HG03457 (cell line): Measurements from ENCODE around the gene MXRA7.
"Not testable (repeated sequence)": the region's sequence is repeated elsewhere in the genome, so short reads cannot be mapped to it uniquely, and the experiment has no call there.

ENCODE experiments used
- ATAC-seq: cut with Tn5 transposase; IDR thresholded peaks from one replicate; pipeline ENCODE4 v1.9.1; 2021; ENCODE audit warnings: moderate number of reproducible peaks; ENCODE audit not compliant: unreplicated experiment

The MXRA7 gene

GRCh38 chr17:76735586-76736348 lies 25.0 kb upstream of the MXRA7 start:
- ATAC-seq: no peak

DNA sequence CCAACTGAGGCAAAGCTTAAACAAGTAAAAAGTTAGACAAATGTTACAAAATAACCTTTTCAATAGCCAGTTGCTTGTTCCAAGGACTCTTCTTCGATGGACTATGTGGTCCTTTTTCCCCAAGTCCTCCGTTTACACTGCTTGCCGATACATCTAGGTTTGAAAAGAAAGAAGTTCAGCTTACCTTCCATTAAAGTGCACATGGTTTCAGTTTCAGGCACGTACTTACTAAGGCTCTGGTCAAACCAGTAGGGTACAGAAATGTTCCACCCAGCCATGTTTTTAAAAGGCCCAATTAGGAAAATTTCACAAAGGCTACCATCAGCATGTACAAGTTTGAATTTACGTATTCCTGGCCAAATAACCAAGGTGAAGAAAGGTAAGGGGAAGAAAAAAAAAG lies 24.2 kb upstream of the MXRA7 start:
- no peak for ATAC-seq

GRCh38 chr17:76734080-76734840 lies 23.5 kb upstream of the MXRA7 start:
- ATAC-seq: no peak

DNA sequence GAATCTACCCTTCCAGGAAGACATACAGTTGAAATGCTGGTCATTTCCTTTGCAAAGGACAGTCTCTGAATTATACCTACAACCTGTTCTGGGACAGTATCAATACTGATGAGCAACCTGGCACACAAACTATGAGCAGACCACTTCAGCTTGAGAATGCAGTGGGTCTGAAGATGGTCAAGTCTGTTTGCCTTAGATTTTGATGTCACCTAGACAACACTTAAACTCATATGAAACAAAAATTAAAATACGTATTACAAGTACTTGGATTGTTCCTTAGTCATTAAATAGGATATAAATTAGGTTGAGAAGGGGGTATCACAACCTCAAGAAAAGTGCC lies 22.8 kb upstream of the MXRA7 start:
- ATAC-seq: no peak

DNA sequence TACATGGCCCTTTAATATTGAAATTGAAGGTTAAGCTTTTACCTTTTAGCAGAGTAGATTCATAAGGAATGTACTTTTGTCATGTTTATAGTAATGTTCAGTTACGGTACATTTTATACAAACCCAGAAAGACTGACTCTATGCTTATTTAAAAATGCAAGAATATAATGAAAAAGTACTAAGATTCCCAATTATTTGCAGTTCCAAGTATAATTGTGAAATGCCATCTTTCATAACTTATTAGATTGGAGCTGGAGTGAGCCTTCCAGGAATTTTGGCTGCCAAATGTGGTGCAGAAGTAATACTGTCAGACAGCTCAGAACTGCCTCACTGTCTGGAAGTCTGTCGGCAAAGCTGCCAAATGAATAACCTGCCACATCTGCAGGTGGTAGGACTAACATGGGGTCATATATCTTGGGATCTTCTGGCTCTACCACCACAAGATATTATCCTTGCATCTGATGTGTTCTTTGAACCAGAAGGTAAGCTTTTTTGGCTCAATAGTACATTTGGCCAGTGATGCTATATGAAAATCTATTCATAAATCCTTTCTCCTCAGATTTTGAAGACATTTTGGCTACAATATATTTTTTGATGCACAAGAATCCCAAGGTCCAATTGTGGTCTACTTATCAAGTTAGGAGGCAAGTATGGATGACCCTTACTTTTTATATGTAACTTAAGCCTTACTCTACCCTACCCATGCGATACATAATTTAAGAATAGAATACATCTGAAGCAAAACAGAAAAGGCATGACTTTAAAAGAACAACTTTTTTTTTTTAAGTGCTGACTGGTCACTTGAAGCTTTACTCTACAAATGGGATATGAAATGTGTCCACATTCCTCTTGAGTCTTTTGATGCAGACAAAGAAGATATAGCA lies 22.2 kb upstream of the MXRA7 start:
- ATAC-seq: no peak

DNA sequence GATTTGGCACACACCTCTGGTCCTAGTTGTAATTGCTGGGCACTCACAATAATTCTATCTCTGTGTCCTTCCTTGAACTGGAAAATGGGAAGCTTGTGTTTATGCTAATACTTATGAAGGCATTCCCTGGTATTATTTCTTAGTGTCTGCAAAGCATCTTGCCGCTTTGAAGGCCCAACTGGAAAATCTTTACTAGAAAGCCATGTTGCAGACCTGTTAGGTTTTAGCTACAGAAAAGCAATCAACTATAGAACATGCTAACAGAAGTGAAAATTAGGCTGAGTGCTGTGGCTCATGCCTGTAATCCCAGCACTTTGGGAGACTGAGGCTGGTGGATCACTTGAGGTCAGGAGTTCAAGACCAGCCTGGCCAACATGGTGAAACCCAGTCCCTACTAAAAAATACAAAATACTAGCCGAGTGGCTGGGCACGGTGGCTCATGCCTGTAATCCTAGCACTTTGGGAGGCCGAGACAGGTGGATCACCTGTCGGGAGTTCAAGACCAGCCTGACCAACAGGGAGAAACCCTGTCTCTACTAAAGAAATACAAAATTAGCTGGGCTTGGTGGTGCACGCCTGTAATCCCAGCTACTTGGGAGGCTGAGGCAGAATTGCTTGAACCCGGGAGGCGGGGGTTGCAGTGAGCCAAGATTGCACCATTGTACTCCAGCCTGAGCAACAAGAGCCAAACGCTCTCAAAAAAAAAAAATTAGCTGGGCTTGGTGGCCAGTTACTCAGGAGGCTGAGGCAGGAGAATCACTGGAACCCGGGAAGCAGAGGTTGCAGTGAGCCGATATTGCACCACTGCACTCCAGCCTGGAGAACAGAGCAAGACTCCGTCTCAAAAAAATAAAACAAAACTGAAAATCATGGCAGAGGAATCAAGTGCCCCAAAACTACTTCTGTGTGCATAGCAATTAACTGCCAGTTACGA lies 21.3 kb upstream of the MXRA7 start:
- ATAC-seq: not testable (repeated sequence)

DNA sequence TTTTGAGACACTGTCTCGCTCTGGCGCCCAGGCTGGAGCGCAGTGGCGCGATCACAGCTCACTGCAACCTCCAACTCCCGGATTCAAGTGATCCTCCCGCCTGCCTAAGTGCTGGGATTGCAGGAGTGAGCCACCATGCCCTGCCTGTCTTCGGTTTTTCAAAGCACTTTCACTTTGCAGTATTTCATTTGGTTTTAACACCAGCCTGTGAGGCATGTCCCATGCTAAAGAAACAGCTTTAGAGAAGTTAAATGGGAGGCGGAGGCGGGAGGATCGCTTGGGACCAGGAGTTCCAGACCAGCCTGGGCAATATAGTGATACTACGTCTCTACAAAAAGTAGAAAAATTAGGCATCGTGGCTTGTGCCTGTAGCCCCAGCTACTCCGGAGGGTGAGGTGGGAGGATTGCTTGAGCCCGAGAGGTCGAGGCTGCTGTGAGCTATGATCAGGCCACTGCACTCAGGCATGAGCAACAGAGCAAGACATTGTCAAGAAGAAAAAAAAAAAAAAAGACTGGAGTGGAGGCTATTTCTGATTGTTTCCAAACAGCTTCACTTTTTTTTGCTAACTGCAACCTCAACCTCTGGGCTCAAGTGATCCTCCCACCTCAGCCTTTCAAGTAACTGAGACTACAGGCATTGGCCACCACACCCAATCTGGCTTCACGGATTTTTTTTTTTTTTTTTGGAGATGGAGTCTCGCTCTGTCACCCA lies 17.1 kb upstream of the MXRA7 start:
- no peak for ATAC-seq

- ATAC-seq: peak; percentile 39
Observed at GRCh38 chr17:76726776-76727718, 16.3 kb upstream of the MXRA7 start, which contains the start of gene METTL23. METTL23 (plus strand) TSS chr17:76726839; CDS start chr17:76729711, 2,872 bp downstream.

DNA sequence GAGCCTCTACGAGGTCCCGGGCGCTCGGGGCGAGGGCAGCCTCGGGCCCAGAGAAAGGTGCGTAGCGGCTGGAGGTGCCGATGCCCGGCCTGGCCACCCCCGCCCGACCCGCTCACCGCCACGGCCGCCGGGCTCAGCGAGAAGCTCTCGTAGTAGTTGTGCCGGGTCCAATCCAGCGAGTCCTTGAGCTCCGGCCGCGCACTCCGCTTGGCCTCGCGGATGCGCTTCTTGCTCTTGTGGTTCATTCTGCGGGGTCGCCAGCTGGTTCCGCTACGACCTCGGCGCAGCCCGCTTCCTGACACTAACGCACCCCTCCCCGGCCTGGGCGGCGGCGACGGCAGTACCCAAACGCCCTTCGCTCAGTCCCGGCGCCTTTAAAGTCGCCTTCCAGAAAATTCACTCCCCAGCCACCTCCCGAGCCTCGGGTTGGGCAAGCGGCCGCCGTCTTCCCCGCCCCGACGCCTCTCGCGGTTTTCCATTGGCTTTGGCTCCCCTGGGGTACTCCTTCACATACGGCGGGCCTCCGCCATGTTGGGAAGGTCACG lies 15.5 kb upstream of the MXRA7 start, which contains the start of gene JMJD6:
TSS of gene JMJD6 (minus strand) at position 376 of the 545 bp plus-strand sequence. CDS start at position 245, 131 bp downstream.
- peak; percentile 49 for ATAC-seq

DNA sequence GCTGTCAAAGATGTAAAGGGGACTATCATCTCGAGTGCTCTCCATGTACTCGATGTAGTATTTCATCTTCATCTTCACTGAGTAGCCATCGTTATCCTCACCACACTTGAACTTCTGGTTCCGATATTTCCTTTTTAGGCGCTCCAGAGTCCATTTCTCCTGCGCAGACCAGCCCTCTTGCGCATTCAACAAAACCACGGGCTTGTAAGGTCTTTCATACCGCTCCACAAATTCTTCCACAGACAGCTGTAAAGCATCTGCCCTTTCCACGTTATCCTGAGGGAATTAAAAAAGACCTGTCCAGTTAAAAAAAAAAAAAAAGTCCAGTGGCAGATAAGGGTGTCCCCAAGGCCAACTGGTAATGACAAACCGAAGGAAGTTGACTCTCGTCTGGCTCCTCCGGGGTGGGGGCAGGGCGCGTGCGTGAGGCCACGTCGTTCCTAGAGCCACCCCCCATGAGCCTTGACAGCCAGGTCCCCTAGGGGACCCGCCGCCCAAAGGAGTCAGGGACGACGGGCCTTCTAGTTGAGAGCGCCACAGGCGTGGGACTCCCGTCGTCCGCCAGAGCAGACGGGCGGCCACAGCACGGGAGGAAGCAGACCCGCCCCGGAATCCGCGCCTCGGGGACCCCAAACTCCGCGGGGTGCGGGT lies 14.9 kb upstream of the MXRA7 start:
- ATAC-seq: peak; percentile 5

DNA sequence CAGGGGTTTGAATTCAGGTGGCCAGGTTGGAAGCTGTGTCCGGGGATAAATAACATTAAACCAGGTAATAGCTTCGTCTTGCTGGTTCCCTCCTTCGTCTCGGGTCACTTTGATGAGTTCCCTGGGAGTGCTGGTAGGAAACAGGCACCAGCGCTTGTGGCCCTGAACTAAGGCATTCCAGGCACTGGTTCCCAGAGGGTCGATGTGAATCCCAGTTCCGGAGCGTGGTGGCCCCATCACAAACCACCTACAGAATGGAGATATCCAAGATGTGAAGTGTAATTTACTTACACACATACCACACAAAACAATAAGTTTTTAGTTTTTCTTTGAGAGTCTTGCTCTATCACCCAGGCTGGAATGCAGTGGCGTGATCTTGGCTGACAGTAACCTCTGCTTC lies 13.0 kb upstream of the MXRA7 start:
- ATAC-seq: no peak

DNA sequence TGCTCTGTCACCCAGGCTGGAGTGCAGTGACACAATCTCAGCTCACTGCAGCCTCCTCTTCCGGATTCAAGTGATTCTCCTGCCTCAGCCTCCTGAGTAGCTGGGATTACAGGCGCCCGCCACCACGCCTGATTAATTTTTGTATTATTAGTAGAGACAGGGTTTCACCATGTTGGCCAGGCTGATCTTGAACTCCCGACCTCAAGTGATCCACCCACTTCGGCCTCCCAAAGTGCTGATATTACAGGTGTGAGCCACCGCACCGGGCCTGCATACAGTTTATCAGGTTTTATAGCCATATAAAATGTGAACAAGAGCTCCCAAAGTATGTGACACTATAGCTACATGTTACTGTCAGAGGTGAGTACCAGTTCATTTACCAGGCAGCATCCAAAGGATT lies 12.2 kb upstream of the MXRA7 start:
- ATAC-seq: not testable (repeated sequence)

- no peak for ATAC-seq
Observed at GRCh38 chr17:76722279-76722678, 11.5 kb upstream of the MXRA7 start.

GRCh38 chr17:76721463-76721862 lies 10.7 kb upstream of the MXRA7 start:
- ATAC-seq: no peak

GRCh38 chr17:76720941-76721340 lies 10.2 kb upstream of the MXRA7 start:
- no peak for ATAC-seq

DNA sequence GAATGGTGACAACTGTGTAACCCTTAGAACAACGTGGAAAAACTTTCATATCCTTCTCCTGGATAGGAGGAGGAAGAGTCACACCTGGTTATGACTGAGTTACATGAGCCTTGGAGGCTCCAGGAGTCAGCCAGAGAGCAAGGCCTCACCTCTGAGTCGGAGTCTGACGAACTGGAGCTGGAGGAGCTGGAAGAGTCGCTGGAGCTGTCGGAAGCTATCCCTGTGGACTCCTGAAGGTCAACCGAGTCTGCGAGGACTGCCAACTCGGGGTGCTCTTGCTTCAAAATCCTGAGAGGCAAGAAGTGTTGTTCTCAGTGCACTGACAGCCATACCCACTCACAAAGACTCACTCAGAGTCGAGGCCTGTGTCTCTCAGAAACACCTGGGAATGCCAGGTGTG lies 9.4 kb upstream of the MXRA7 start:
- ATAC-seq: no peak

DNA sequence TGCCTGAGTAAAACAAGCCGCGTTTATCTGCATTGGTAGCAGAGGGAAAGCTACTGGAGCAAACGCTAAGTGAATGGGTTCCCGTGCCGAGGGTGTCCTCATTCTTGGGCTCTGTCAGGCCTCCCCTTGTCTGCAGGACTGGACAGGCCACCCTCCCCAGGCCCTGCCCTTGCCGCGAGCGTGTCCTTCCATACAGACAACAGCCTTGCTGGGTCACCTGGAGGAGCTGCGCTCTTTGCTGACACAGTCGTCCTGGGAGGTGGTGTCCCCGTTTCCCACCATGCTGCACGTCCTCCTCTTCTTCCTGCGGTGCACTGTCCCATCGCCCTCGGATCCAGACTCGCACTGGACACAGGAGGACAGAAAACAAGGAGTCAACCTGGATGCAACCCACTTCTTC lies 7.8 kb upstream of the MXRA7 start:
- ATAC-seq: no peak

DNA sequence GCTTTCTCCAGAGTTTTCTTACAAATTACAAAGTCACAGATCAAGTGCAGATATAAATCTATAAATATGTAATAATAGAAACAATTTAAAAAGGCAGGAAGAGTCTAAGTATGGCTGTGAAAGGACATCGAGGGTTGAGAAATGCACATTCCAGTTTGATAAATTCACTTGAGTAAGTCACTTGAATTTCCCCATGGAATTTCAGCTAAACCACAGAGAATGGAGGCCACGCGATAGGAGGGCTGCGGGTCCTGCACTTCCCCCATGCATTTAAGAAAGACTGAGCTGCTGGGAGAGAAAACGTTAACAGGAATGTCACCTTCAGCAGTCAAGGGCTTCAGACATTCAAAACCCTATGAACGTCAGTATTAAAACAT lies 6.1 kb upstream of the MXRA7 start:
- no peak for ATAC-seq
